HepG2 (cell line): ENCODE measurements around the gene LRRC8D. TPM values are rescaled to one million over a fixed set of nuclear protein-coding genes. Genes with fewer than 3 reads are reported as not detected.

Experiments used
- ATAC-seq: fragments of 200-7000 bp; cut with Tn5 transposase; 3 replicates; pipeline ENCODE4 v1.9.1; 2020; ENCODE audit warnings: mild to moderate bottlenecking, moderate library complexity
- BruUV-seq: library from RNA; stranded (reverse); fragments of 400-500 nt; replicated peaks from 2 replicates; lab custom pipeline; 2021; lab: Mats Ljungman, UMichigan
- CTCF ChIA-PET: fragments of 300-600 bp; formaldehyde crosslinking; extraction: SDS; loops from one replicate; lab custom pipeline; 2021; ENCODE audit warnings: low total read pairs, inconsistent platforms, low intra/inter-chr PET ratio; lab: Yijun Ruan, JAX
- POLR2A ChIA-PET: fragments of 350-600 bp; sonication (Branson Sonifier 250); formaldehyde crosslinking; loops from one replicate; lab custom pipeline; 2020; ENCODE audit warnings: antibody characterized with exemption, inconsistent platforms; lab: Yijun Ruan, JAX
- DNase-seq: peaks from one replicate; pipeline ENCODE4 v3.0.0-alpha.2; 2015; ENCODE audit warnings: low spot score
- FAIRE-seq: peaks from 3 replicates; lab custom pipeline; 2011; peaks lifted over from hg19 to GRCh38; lab: Jason Lieb, UNC
- H2AFZ ChIP-seq: one replicate; pipeline ENCODE4 v1.6.1; 2011; ENCODE audit warnings: low read length, inconsistent platforms
- H3K27ac ChIP-seq: fragments of 300-600 bp; 3 replicates; pipeline ENCODE4 v1.8.0; 2011; ENCODE audit warnings: mixed run types, mild to moderate bottlenecking, mixed read lengths, low read length, inconsistent platforms; ENCODE audit not compliant: insufficient read depth; ENCODE audit errors: extremely low read length
- H3K27me3 ChIP-seq, 2 experiments: fragments of 200-600 bp in 1 of 2; 2 replicates in 1 of 2; 3 replicates in 1 of 2; pipeline versions ENCODE4 v1.6.0 to v1.8.0; 2011; ENCODE audit warnings: low read length in 2 of 2, mild to moderate bottlenecking in 2 of 2, moderate library complexity in 2 of 2, inconsistent platforms in 1 of 2; ENCODE audit not compliant: insufficient read depth in 2 of 2, control insufficient read depth in 1 of 2
- H3K36me3 ChIP-seq, 2 experiments: fragments of 200-600 bp in 1 of 2; replicated peaks in 1 of 2; 2 replicates in 1 of 2; 3 replicates in 1 of 2; pipeline versions ENCODE4 v1.5.1 to v1.8.0; 2011; ENCODE audit warnings: low read length in 2 of 2, inconsistent platforms in 1 of 2; ENCODE audit not compliant: insufficient read depth in 2 of 2, control insufficient read depth in 1 of 2
- H3K4me1 ChIP-seq: 2 replicates; pipeline ENCODE4 v1.5.1; 2012; ENCODE audit warnings: low read length, inconsistent platforms; ENCODE audit not compliant: insufficient read depth
- H3K4me2 ChIP-seq: 2 replicates; pipeline ENCODE4 v1.6.0; 2011; ENCODE audit warnings: low read depth, low read length, inconsistent platforms
- H3K4me3 ChIP-seq, 3 experiments: fragments of 200-600 bp in 1 of 3; sonication (generic), shearing (Covaris generic) in 1 of 3; replicated peaks in 1 of 3; 2 replicates each; pipeline ENCODE4 v1.5.1; 2011 to 2016; ENCODE audit warnings: low read length in 3 of 3, inconsistent platforms in 2 of 3, low read depth in 2 of 3, mild to moderate bottlenecking in 2 of 3, control low read depth in 1 of 3, mixed read lengths in 1 of 3; ENCODE audit not compliant: insufficient read depth in 1 of 3
- H3K79me2 ChIP-seq: one replicate; pipeline ENCODE4 v1.6.1; 2011; ENCODE audit warnings: low read length, inconsistent platforms; ENCODE audit not compliant: insufficient read depth
- H3K9ac ChIP-seq: 2 replicates; pipeline ENCODE4 v1.6.0; 2011; ENCODE audit warnings: mild to moderate bottlenecking, low read depth, low read length, inconsistent platforms; ENCODE audit not compliant: insufficient read depth
- H3K9me3 ChIP-seq: 2 replicates; pipeline ENCODE4 v1.5.1; 2012; ENCODE audit warnings: mild to moderate bottlenecking, low read length
- H4K20me1 ChIP-seq: 2 replicates; pipeline ENCODE4 v1.6.0; 2011; ENCODE audit warnings: inconsistent platforms, mild to moderate bottlenecking, low read length, moderate library complexity; ENCODE audit not compliant: insufficient read depth
- HNF4A ChIP-seq: sonication (generic); formaldehyde crosslinking; IDR thresholded peaks from 2 replicates; pipeline ENCODE4 v1.4.0; 2020; ENCODE audit warnings: missing genetic modification reagents
- NONO ChIP-seq, 2 experiments: fragments of 450-650 bp in 1 of 2; sonication (generic) in 1 of 2; formaldehyde crosslinking in 1 of 2; IDR thresholded peaks in 1 of 2; conservative IDR thresholded peaks in 1 of 2; 2 replicates each; pipeline versions ENCODE4 v1.6.1 to v1.8.0; 2017 to 2022; ENCODE audit warnings: mild to moderate bottlenecking in 1 of 2, missing genetic modification reagents in 1 of 2, moderate library complexity in 1 of 2
- PCBP1 ChIP-seq: fragments of 200-400 bp; formaldehyde crosslinking; IDR thresholded peaks from 2 replicates; pipeline ENCODE4 v1.6.1; 2017; ENCODE audit warnings: mild to moderate bottlenecking, low read depth, low read length, borderline replicate concordance
- POLR2AphosphoS5 ChIP-seq: IDR thresholded peaks from 2 replicates; pipeline ENCODE4 v1.6.1; 2012; ENCODE audit warnings: low read depth, low read length
- RBAK ChIP-seq: sonication (generic); formaldehyde crosslinking; IDR thresholded peaks from 2 replicates; pipeline ENCODE4 v1.5.1; 2020; ENCODE audit warnings: mild to moderate bottlenecking, missing genetic modification reagents
- TERF1 ChIP-seq: sonication (generic); formaldehyde crosslinking; IDR thresholded peaks from 2 replicates; pipeline ENCODE4 v1.8.0; 2022; ENCODE audit warnings: mild to moderate bottlenecking, missing genetic modification reagents, moderate library complexity
- ZFP36L2 ChIP-seq: sonication (generic); formaldehyde crosslinking; IDR thresholded peaks from 2 replicates; pipeline ENCODE4 v1.4.0; 2020; ENCODE audit warnings: missing genetic modification reagents
- ZNF451 ChIP-seq: sonication (generic); formaldehyde crosslinking; IDR thresholded peaks from 2 replicates; pipeline ENCODE4 v1.5.0; 2020; ENCODE audit warnings: mild to moderate bottlenecking, missing genetic modification reagents
- ZNF460 ChIP-seq: sonication (generic); formaldehyde crosslinking; IDR thresholded peaks from 2 replicates; pipeline ENCODE4 v1.5.1; 2020; ENCODE audit warnings: missing genetic modification reagents, mild to moderate bottlenecking, borderline replicate concordance
- ZNF780A ChIP-seq: sonication (generic); formaldehyde crosslinking; IDR thresholded peaks from 2 replicates; pipeline ENCODE4 v1.8.0; 2022; ENCODE audit warnings: mild to moderate bottlenecking, missing genetic modification reagents, moderate library complexity
- WGBS: methylation state at CpG from one replicate; pipeline ENCODE4 v1.1.6; 2017; ENCODE audit warnings: low lambda C conversion rate; 5-methylcytosine and 5-hydroxymethylcytosine counted together
- in situ Hi-C: cut with HindIII; loops from 2 replicates; pipeline ENCODE4 v1.10.0; 2017; ENCODE audit warnings: low pct_unique_long_range_greater_than_20kb; ENCODE audit not compliant: extremely low pct_ligation_motif_present
- intact Hi-C: fragments of 100-400 bp; cut with micrococcal nuclease; formaldehyde crosslinking; loops from one replicate; pipeline ENCODE4 v1.10.0; 2022; ENCODE audit not compliant: unreplicated experiment
- polyA plus RNA-seq, 8 experiments: library from polyadenylated mRNA; depleted of rRNA in 3 of 8; stranded (reverse) in 7 of 8; unstranded in 1 of 8; fragments of >200 nt; fragmentation: Illumina TruSeq in 4 of 8; extraction: Trizol in 4 of 8; gene quantifications; 2 replicates each; pipeline versions ENCODE4 v1.2.1 to v1.2.3, GENCODE V29; 2011 to 2016; ENCODE audit warnings: low read depth in 4 of 8, missing spikeins in 1 of 8, mixed read lengths in 1 of 8; ENCODE audit not compliant: insufficient read depth in 1 of 8
- total RNA-seq, 5 experiments: library from RNA; depleted of rRNA; stranded (reverse); fragments of >200 nt; fragmentation: Illumina TruSeq; extraction: Trizol; gene quantifications; 2 replicates each; pipeline ENCODE4 v1.2.3, GENCODE V29; 2016; ENCODE audit warnings: low read depth in 1 of 5
- TF ChIP-seq, protein P1 (sequence below), 2 experiments: IDR thresholded peaks; 2 replicates each; pipeline ENCODE4 v1.6.1; 2011 to 2012; ENCODE audit warnings: low read length in 2 of 2, borderline replicate concordance in 1 of 2, low read depth in 1 of 2, mild to moderate bottlenecking in 1 of 2, moderate library complexity in 1 of 2

Gene LRRC8D
- total and polyA plus RNA-seq, 2 of the 13 experiments (the other 11 are each of a cell fraction or from before 2014, with no cell fraction given) = 29.9 to 45.5 TPM

DNA sequence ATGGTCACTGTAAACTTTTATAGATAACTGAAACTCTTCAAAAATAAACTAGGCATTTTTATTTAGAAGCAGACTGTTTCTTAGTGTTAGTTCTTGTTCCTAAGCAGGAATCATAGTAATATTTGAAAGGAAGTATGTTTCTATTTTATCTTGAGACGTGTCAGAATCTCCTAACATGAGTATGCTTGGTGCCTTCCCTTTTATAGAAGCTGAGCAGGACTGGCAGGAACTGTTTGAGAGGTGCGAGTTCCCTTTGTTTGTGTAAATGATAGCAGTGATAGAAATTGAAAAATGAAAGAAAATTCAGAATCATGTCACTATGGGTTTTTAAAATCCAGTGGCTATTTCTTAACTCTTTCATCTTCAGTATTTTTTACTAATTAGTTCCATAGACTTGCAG is 56.9 kb downstream of the LRRC8D start:
- peaks cover 9% of the 10 kb centered on the region for H3K4me1 ChIP-seq
- no TSS peak for BruUV-seq
- FAIRE-seq (no peak), DNase-seq (no peak), ATAC-seq (no peak)
- CTCF ChIA-PET = no interaction called here
- H3K9ac ChIP-seq = no peak overlapping the region
- no peaks in the 10 kb centered on the region for H3K27me3 ChIP-seq
- H2AFZ ChIP-seq = no peak overlapping the region
- H3K4me3 ChIP-seq = no peak overlapping the region
- POLR2A ChIA-PET = no interaction called here
- H3K9me3 ChIP-seq = no peaks in the 10 kb centered on the region
- in situ Hi-C loops = no loop called here
- intact Hi-C loops = no loop called here
- H3K79me2 ChIP-seq = peaks cover 66% of the 10 kb centered on the region
- no peak overlapping the region for H3K27ac ChIP-seq
- no peak for TF ChIP-seq RBAK (CRISPR knock-in tag)
- TF ChIP-seq HNF4A (CRISPR knock-in tag) = no peak
- no peak for TF ChIP-seq ZFP36L2 (CRISPR knock-in tag)
- TF ChIP-seq ZNF780A (CRISPR knock-in tag) = no peak
- no peak for TF ChIP-seq PCBP1
- no peak for TF ChIP-seq ZNF460 (CRISPR knock-in tag)
- TF ChIP-seq POLR2AphosphoS5 = no peak
- TF ChIP-seq TERF1 (CRISPR knock-in tag) = no peak
- TF ChIP-seq, protein P1, sequence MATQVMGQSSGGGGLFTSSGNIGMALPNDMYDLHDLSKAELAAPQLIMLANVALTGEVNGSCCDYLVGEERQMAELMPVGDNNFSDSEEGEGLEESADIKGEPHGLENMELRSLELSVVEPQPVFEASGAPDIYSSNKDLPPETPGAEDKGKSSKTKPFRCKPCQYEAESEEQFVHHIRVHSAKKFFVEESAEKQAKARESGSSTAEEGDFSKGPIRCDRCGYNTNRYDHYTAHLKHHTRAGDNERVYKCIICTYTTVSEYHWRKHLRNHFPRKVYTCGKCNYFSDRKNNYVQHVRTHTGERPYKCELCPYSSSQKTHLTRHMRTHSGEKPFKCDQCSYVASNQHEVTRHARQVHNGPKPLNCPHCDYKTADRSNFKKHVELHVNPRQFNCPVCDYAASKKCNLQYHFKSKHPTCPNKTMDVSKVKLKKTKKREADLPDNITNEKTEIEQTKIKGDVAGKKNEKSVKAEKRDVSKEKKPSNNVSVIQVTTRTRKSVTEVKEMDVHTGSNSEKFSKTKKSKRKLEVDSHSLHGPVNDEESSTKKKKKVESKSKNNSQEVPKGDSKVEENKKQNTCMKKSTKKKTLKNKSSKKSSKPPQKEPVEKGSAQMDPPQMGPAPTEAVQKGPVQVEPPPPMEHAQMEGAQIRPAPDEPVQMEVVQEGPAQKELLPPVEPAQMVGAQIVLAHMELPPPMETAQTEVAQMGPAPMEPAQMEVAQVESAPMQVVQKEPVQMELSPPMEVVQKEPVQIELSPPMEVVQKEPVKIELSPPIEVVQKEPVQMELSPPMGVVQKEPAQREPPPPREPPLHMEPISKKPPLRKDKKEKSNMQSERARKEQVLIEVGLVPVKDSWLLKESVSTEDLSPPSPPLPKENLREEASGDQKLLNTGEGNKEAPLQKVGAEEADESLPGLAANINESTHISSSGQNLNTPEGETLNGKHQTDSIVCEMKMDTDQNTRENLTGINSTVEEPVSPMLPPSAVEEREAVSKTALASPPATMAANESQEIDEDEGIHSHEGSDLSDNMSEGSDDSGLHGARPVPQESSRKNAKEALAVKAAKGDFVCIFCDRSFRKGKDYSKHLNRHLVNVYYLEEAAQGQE (IDR thresholded peaks at IDR 0.05; ENCODE audit: borderline replicate concordance in 1 of 2, low read depth in 1 of 2, low read length in 2 of 2) = no peak
- no peak for TF ChIP-seq NONO (IDR thresholded peaks at IDR 0.05)
- no peak for TF ChIP-seq NONO (CRISPR knock-in tag; conservative IDR thresholded peaks at IDR 0.05)
- TF ChIP-seq ZNF451 (CRISPR knock-in tag) = no peak
- peaks cover 1 to 28% of the 10 kb centered on the region in 2 experiments; a peak in 4 of 5 replicates for H3K36me3 ChIP-seq
- WGBS = 98% methylated on average over 2 of the region's 2 CpGs
- H4K20me1 ChIP-seq = peaks cover 3% of the 10 kb centered on the region; the same call in 1 of the 2 replicates
- H3K4me2 ChIP-seq = no peak overlapping the region
